Measurements from ENCODE around the gene AGBL4.

- no peak for TF ChIP-seq CHD1 (IDR thresholded peaks at IDR 0.05; ENCODE audit: low read depth, low read length)
- TF ChIP-seq BHLHE40 (IDR thresholded peaks at IDR 0.05; ENCODE audit: low read depth, low read length), result no peak
- TF ChIP-seq CTCF (conservative IDR thresholded peaks at IDR 0.05; ENCODE audit: low read depth, low read length), result no peak
- no peak for TF ChIP-seq MAFK (IDR thresholded peaks at IDR 0.05; ENCODE audit: low read depth, low read length)
- TF ChIP-seq RAD21 (IDR thresholded peaks at IDR 0.05; ENCODE audit: low read length), result no peak
- TF ChIP-seq CEBPB (IDR thresholded peaks at IDR 0.05; ENCODE audit: low read depth, low read length), result no peak
Measured at GRCh38 chr1:49297783-49298182, 726.0 kb downstream of the AGBL4 start.
